Right lung (tissue), 5 donors: ENCODE measurements around the gene CSRP3. TPM values are rescaled to one million over a fixed set of nuclear protein-coding genes. Genes with fewer than 3 reads are reported as not detected.

Experiments
- polyA plus RNA-seq, 5 donors: library from polyadenylated mRNA; unstranded; fragments of 120-200 nt; gene quantifications; one replicate each; pipeline versions ENCODE4 v1.2.1 to v1.2.3, GENCODE V29; 2013; ENCODE audit warnings: inconsistent platforms in 1 of 5, low replicate concordance in 1 of 5; ENCODE audit not compliant: insufficient read length in 5 of 5, insufficient read depth in 1 of 5

The CSRP3 gene
- polyA plus RNA-seq, 5 donors: 0.40 to 29.2 (median 1.1) TPM

Other genes with a start within 250 kb of the CSRP3 start
- not detected for gene MRGPRX2, start 141.3 kb downstream of the CSRP3 start, polyA plus RNA-seq
- gene ZDHHC13, start 84.8 kb downstream of the CSRP3 start, polyA plus RNA-seq: 10 to 100 TPM; 20.6 to 35.5 (median 23.7) TPM
- 10 to 100 TPM; 29.9 to 73.4 (median 47.4) TPM for gene E2F8, start 39.0 kb upstream of the CSRP3 start, polyA plus RNA-seq